Head of caudate nucleus (tissue), 42 donors: ENCODE measurements around the gene CBLIF.
"Not testable (repeated sequence)": the region's sequence is repeated elsewhere in the genome, so short reads cannot be mapped to it uniquely, and the experiment has no call there.

Experiments
- DNase-seq, 42 donors: peaks; one replicate each; pipeline versions ENCODE4 v3.0.0 to v3.0.0-alpha.2; 2020 to 2021; ENCODE audit warnings: mixed read lengths in 7 of 42
- intact Hi-C: fragments of 100-400 bp; cut with DNase I; formaldehyde crosslinking; loops from one replicate; pipeline ENCODE4 v1.15.0; 2022

The CBLIF gene

DNA sequence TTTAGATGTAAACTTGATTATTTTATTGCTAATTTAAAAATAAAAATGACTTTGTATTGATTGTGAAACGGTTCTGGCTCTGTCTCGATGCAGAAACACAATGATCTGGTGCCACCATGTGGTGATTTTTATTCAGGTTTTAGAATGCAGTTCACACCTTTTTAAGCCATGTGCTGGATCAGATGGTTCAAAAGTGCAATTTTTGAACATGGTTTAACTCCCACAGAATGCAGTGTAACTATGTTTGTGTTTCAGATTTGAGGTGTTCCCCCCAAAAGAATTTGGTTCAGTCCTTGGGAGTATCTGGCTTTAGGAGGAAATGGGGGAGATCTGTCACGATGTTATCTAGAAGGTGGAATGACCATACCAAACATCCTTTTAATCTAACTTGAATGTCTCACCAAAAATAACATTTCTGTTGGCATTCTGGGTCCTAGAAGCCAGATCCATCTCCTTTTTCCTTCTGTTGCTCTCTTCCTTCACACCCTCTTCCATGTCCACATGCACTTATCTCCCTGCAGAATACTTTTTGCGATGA lies 42.6 kb downstream of the CBLIF start:
- peak in 18 of 42 donors; percentile 14 to 83 (median 53) for DNase-seq
- intact Hi-C loops = loop anchor here (1.0 to 10.0 kb wide), 2 partner anchors 48 to 258 kb away; no protein-coding TSS in a partner anchor

- DNase-seq = peak in 31 of 42 donors; percentile 5 to 75 (median 41)
- intact Hi-C loops = loop anchor here (1.0 to 10.0 kb wide), 2 partner anchors 48 to 257 kb away; no protein-coding TSS in a partner anchor
Measured at GRCh38 chr11:59801981-59802638, 43.2 kb downstream of the CBLIF start.

GRCh38 chr11:59801160-59801706 lies 44.1 kb downstream of the CBLIF start:
- intact Hi-C loops = loop anchor here (10.0 kb wide), 1 partner anchor 256 kb away; no protein-coding TSS in a partner anchor
- DNase-seq = no peak

DNA sequence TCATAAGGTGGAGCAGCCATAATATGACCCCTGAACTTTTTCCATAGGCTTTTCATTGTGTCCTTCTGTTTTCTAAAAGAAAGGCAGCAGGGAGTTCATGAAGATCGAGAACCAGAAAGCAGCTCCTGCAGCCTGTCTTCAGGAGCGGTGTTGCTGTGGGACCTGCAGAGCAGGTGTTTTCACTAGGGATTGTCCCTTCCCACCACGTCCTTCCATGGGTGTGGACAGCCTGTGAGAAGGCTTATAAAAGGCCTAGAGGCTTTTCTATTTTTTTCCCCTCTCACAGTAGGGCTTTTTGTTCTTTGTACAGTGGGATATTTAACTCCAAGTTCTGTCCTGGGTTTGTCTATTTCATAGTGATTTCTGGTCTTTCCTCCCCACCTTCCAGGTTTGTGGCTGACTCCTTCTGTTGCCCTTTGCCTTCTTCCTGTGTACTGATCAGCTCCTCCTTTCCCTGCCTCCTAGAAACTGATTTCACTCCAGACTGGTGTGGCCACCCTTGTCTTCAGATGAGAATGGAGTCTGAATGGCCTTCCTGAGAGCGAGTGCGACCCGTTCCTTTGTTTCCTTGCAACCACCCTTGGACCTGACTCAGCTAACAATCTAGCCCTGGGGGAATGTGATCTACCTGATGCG lies 44.8 kb downstream of the CBLIF start:
- intact Hi-C loops = loop anchor here (10.0 kb wide), 1 partner anchor 256 kb away; no protein-coding TSS in a partner anchor
- DNase-seq = no peak

GRCh38 chr11:59794417-59794816 lies 50.9 kb downstream of the CBLIF start:
- DNase-seq = no peak
- intact Hi-C loops = no loop called here

- intact Hi-C loops = no loop called here
- DNase-seq = no peak
Measured at GRCh38 chr11:59792507-59792906, 52.8 kb downstream of the CBLIF start.

DNA sequence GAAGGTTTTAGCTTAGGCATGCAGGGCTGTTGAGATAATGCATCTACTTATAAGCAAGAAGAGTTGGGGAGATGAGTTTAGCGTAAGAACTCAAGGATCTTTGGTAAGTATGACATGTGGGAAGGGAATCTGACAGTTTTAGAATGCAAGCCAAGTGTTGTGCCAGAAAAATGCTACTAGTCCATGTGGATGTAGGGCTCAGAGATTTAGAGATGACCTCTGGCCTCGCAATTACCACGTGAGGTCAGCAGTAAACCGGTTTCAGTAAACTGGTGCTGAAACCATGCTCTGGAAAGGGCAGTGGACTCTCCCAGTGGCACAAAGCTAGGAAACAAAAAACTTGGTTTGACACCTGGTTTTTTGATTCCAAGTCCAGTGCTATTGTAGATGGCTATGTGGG lies 53.7 kb downstream of the CBLIF start:
- intact Hi-C loops = no loop called here
- DNase-seq = no peak

DNA sequence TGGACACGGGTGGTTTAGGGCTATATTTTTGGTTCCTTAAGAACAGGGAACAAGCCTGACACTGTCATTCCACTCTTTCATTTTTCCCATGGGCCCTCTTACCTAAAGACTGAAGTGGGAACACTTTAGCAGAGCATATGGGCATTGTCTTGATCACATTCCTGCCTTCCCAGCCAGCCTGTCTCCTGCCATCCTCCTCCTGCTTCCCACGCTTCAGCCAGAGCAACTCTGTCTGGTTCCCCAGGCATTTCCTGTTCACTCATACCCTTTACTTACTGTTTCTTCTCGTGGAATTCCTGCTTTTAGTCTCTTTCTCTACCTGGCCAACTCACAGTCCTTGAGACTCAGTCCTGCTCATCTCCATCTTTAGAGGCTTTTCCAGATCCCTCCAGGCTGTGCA lies 57.5 kb downstream of the CBLIF start:
- no peak for DNase-seq
- intact Hi-C loops = no loop called here

DNA sequence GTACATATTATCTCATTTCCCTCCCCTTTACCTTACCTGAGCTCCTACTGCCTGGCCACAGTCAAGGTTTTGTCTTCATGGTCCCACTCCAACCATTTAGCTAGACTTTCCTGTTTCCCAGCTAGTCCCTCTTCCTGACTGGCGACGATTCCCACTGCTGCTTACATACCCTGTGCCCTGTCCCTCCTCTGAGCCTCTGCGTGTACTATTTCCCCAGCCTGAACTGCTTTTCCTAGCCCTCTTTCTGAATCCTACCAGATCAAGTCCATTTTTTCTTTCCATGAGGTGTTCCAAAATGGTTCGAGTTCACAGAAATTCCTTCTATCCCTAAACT lies 58.1 kb downstream of the CBLIF start:
- intact Hi-C loops = no loop called here

DNA sequence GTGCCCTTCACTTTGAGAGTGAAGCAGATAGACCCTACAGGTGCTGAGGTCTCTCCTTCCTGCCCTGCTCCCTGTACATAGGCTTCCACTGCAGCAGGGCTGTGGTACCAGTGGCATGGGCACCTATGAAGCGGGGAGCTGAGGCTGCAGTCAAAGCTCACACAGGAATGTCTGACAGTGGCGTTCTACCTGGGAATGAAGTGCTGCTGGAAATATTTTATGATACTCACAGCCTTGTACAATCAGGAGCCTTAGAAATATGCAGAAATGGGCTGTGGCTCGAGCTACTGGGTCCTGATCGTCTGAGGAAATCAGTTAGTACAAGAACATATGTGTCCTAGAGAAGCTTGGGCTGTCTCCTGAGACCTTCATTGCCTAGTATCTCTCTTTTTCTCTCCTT lies 59.5 kb downstream of the CBLIF start:
- no peak for DNase-seq
- intact Hi-C loops = no loop called here

More for the DNA sequence above, 58.1 kb downstream of the CBLIF start:
- DNase-seq = no peak

DNA sequence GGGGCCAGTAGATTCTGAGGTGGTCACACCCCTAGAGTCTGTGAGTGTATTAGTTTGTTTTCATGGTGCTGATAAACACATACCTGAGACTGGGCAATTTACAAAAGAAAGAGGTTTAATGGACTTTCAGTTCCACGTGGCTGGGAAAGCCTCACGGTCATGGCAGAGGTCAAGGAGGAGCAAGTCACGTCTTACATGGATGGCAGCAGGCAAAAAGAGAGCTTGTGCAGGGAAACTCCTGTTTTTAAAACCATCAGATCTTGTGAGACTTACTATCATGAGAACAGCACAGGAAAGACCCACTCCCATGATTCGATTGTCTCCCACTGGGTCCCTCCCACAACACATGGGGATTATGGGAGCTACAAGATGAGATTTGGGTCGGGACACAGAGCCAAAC lies 60.9 kb downstream of the CBLIF start:
- intact Hi-C loops, DNase-seq: not testable (repeated sequence)

DNA sequence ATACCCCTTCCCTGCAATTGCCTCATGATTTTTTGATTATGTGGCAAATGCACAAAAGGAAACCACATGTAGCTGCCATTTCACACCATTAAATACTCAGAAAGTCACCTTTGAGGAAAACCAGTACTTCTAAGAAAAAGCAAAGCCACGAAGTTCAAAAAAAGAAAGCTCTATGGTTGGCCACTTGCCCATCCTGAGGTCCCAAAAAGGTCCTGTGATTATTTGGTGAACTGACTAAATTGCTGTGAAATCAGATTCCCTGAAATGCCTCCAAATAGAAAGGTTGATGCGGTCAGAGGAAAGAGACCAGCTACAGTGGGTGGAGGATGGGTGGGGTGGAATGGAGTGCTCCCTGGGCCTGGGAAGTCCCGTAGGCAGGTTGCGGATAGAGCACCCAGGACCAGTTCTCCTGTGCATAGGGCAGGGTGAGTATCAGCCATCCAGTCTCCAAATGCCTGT lies 61.6 kb downstream of the CBLIF start:
- no peak for DNase-seq
- intact Hi-C loops = no loop called here

GRCh38 chr11:59782080-59782479 lies 63.2 kb downstream of the CBLIF start:
- intact Hi-C loops = no loop called here
- DNase-seq = no peak

- no peak for DNase-seq
- intact Hi-C loops = no loop called here
Measured at GRCh38 chr11:59779487-59779886, 65.8 kb downstream of the CBLIF start.
